Measurements from ENCODE around the gene C7.
"Not testable (repeated sequence)": the region's sequence is repeated elsewhere in the genome, so short reads cannot be mapped to it uniquely, and the experiment has no call there.

C7 gene

DNA sequence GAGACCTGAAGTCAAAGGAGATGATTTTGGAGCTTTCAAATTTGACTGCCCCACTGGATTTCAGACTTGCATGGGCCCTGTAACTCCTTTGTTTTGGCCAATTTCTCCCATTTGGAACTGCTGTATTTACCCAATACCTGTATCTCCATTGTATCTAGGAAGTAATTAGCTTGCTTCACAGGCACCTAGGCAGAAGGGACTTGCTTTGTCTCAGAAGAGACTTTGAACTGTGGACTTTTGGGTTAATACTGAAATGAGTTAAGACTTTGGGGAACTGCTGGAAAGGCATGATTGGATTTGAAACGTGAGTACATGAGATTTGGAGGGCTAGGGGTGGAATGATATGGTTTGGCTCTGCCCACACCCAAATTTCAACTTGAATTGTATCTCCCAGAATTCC lies 26.2 kb upstream of the C7 start:
- DNase-seq; H2BK15ac ChIP-seq (ENCODE audit: low read depth, poor library complexity, severe bottlenecking); H3K27me3 ChIP-seq (ENCODE audit: control insufficient read depth in 1 of 2, insufficient read depth in 1 of 2, low read length in 2 of 2); H3K14ac ChIP-seq (ENCODE audit: low read length in 2 of 2); H4K91ac ChIP-seq (ENCODE audit: low read length); H3K4me2 ChIP-seq (ENCODE audit: low read length, poor library complexity, severe bottlenecking); H3K9me3 ChIP-seq (ENCODE audit: control insufficient read depth, low read length); H2AK5ac ChIP-seq (ENCODE audit: low read length, severe bottlenecking); H3K4me1 ChIP-seq (ENCODE audit: control insufficient read depth, insufficient read depth, low read depth, low read length); H3K23ac ChIP-seq (ENCODE audit: low read length in 2 of 2); H2BK5ac ChIP-seq (ENCODE audit: low read depth, low read length, poor library complexity, severe bottlenecking); H2BK120ac ChIP-seq (ENCODE audit: low read depth, low read length); H2AFZ ChIP-seq (ENCODE audit: low read depth, low read length); H3K79me1 ChIP-seq (replicated peaks; ENCODE audit: low read length, poor library complexity, severe bottlenecking); H3K18ac ChIP-seq (ENCODE audit: low read depth in 1 of 2, low read length in 2 of 2); H3K27ac ChIP-seq (ENCODE audit: low read length, poor library complexity, severe bottlenecking); H4K8ac ChIP-seq (ENCODE audit: low read length); H3K4ac ChIP-seq (ENCODE audit: low read depth in 1 of 2, low read length in 2 of 2); H3K9ac ChIP-seq (ENCODE audit: low read length); H3K36me3 ChIP-seq (ENCODE audit: control insufficient read depth in 1 of 2, insufficient read depth in 2 of 2, low read depth in 1 of 2, low read length in 2 of 2); H2BK12ac ChIP-seq (ENCODE audit: low read length in 2 of 2); H3K4me3 ChIP-seq (ENCODE audit: insufficient read depth in 1 of 2, low read depth in 1 of 2, low read length in 2 of 2): not testable (repeated sequence)
- WGBS: 33% methylated on average over 1 of the region's 1 CpG

DNA sequence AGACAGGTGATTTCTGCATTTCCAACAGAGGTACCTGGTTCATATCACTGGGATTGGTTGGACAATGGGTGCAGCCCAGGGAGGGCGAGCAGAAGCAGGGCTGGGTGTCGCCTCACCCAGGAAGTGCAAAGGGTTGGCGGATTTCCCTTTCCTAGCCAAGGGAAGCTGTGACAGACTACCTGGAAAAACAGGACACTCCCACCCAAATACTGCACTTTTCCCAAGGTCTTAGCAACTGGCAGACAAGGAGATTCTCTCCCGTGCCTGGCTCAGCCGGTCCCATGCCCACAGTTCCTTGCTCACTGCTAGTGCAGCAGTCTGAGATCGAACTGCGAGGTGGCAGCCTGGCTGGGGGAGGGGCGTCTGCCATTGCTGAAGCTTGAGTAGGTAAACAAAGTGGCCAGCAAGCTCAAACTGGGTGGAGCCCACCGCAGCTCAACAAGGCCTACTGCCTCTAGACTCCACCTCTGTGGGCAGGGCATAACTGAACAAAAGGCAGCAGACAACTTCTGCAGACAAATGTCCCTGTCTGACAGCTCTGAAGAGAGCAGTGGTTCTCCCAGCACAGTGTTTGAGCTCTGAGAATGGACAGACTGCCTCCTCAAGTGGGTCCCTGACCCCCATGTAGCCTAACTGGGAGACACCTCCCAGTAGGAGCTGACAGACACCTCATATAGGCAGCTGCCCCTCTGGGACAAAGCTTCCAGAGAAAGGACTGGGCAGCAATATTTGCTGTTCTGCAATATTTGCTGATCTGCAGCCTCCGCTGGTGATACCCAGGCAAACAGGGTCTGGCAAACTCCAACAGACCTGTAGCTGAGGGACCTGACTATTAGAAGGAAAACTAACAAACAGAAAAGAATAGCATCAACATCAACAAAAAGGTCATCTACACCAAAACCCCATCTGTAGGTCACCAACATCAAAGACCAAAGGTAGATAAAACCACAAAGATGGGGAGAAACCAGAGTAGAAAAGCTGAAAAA lies 13.6 kb upstream of the C7 start:
- not testable (repeated sequence) for H3K27ac ChIP-seq (ENCODE audit: low read length, poor library complexity, severe bottlenecking); H3K4me1 ChIP-seq (ENCODE audit: control insufficient read depth, insufficient read depth, low read depth, low read length); H2AFZ ChIP-seq (ENCODE audit: low read depth, low read length); H3K18ac ChIP-seq (ENCODE audit: low read depth in 1 of 2, low read length in 2 of 2); H3K79me1 ChIP-seq (replicated peaks; ENCODE audit: low read length, poor library complexity, severe bottlenecking); H3K23ac ChIP-seq (ENCODE audit: low read length in 2 of 2); H2AK5ac ChIP-seq (ENCODE audit: low read length, severe bottlenecking); H3K4me2 ChIP-seq (ENCODE audit: low read length, poor library complexity, severe bottlenecking); H3K27me3 ChIP-seq (ENCODE audit: control insufficient read depth in 1 of 2, insufficient read depth in 1 of 2, low read length in 2 of 2); H3K9me3 ChIP-seq (ENCODE audit: control insufficient read depth, low read length); DNase-seq; H3K4me3 ChIP-seq (ENCODE audit: insufficient read depth in 1 of 2, low read depth in 1 of 2, low read length in 2 of 2); H3K9ac ChIP-seq (ENCODE audit: low read length); H2BK5ac ChIP-seq (ENCODE audit: low read depth, low read length, poor library complexity, severe bottlenecking); H4K91ac ChIP-seq (ENCODE audit: low read length); H3K36me3 ChIP-seq (ENCODE audit: control insufficient read depth in 1 of 2, insufficient read depth in 2 of 2, low read depth in 1 of 2, low read length in 2 of 2); H3K14ac ChIP-seq (ENCODE audit: low read length in 2 of 2); H2BK12ac ChIP-seq (ENCODE audit: low read length in 2 of 2); H3K4ac ChIP-seq (ENCODE audit: low read depth in 1 of 2, low read length in 2 of 2); H4K8ac ChIP-seq (ENCODE audit: low read length); H2BK120ac ChIP-seq (ENCODE audit: low read depth, low read length); H2BK15ac ChIP-seq (ENCODE audit: low read depth, poor library complexity, severe bottlenecking)
- 68% methylated on average over 10 of the region's 10 CpGs for WGBS

DNA sequence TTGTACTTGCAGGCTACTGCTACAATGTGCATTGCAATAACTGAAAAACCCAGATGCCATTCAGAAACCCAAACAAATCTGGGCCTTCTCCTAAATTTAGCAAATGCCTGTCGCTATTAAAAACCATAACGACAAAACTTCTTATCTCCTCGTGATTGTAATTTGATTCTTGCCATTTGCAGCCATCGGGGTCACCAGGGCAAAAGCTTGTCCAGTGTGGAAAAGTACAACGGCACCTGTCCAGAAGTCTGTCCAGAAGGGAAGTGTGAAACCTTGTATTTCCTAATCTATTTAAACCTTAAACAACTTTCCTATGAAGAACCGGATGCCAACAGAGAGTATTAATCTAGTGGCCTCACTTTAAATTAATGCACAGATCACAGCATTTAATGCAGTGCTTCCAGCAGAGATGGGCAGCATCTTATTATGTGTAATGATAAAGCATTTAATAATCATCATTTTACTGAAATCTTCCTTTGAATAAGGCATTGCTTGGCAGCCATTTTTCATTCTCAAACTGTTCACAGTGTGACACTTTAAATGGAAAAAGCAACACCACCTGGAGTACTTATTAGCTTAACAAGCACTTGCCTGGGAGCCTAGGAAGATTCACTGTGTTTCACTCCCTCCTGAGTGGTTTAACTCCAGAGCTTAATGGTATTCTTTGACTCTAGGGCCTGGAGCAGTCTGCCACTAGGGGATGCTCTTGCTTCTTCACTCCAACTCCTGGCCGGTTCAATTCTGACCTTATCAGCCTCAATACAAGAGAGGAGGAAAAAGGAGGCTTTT lies 4.9 kb upstream of the C7 start:
- no peak overlapping the region for H3K4me3 ChIP-seq (ENCODE audit: insufficient read depth in 1 of 2, low read depth in 1 of 2, low read length in 2 of 2)
- no peak overlapping the region for H3K23ac ChIP-seq (ENCODE audit: low read length in 2 of 2)
- H4K8ac ChIP-seq (ENCODE audit: low read length): no peak overlapping the region
- no peak overlapping the region for H4K91ac ChIP-seq (ENCODE audit: low read length)
- DNase-seq: peak; percentile 61
- H3K4me2 ChIP-seq (ENCODE audit: low read length, poor library complexity, severe bottlenecking): no peak overlapping the region
- H3K9me3 ChIP-seq (ENCODE audit: control insufficient read depth, low read length): no peaks in the 10 kb centered on the region
- no peaks in the 10 kb centered on the region for H3K36me3 ChIP-seq (ENCODE audit: control insufficient read depth in 1 of 2, insufficient read depth in 2 of 2, low read depth in 1 of 2, low read length in 2 of 2)
- peaks cover 2% of the 10 kb centered on the region for H3K4me1 ChIP-seq (ENCODE audit: control insufficient read depth, insufficient read depth, low read depth, low read length)
- no peaks in the 10 kb centered on the region for H3K79me1 ChIP-seq (replicated peaks; ENCODE audit: low read length, poor library complexity, severe bottlenecking)
- H2BK12ac ChIP-seq (ENCODE audit: low read length in 2 of 2): no peak overlapping the region
- no peak overlapping the region for H3K14ac ChIP-seq (ENCODE audit: low read length in 2 of 2)
- H3K27ac ChIP-seq (ENCODE audit: low read length, poor library complexity, severe bottlenecking): no peak overlapping the region
- peak overlapping the region; percentile 38 for H3K9ac ChIP-seq (ENCODE audit: low read length)
- no peak overlapping the region for H3K4ac ChIP-seq (ENCODE audit: low read depth in 1 of 2, low read length in 2 of 2)
- H2BK5ac ChIP-seq (ENCODE audit: low read depth, low read length, poor library complexity, severe bottlenecking): no peak overlapping the region
- 83% methylated on average over 5 of the region's 7 CpGs for WGBS
- no peak overlapping the region for H2BK120ac ChIP-seq (ENCODE audit: low read depth, low read length)
- no peaks in the 10 kb centered on the region for H3K27me3 ChIP-seq (ENCODE audit: control insufficient read depth in 1 of 2, insufficient read depth in 1 of 2, low read length in 2 of 2)
- no peak overlapping the region for H2AK5ac ChIP-seq (ENCODE audit: low read length, severe bottlenecking)
- no peak overlapping the region for H3K18ac ChIP-seq (ENCODE audit: low read depth in 1 of 2, low read length in 2 of 2)
- H2AFZ ChIP-seq (ENCODE audit: low read depth, low read length): no peak overlapping the region
- no peak overlapping the region for H2BK15ac ChIP-seq (ENCODE audit: low read depth, poor library complexity, severe bottlenecking)

DNA sequence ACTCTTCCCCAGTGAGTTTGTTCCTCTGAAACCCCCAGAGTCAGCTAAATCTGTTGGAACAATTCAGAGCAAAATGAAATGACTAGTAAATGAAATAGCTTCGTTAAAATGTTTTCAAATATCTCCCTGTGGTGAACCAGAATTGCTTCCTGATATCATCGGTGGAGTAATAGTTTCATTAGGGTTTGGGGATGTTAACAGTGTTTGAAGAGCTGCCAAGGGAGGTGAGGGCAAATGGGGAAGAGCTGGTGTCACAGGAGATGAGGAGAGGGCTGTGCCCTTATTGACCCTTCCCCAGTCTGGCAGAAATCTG lies 4.3 kb upstream of the C7 start:
- no peaks in the 10 kb centered on the region for H3K36me3 ChIP-seq (ENCODE audit: control insufficient read depth in 1 of 2, insufficient read depth in 2 of 2, low read depth in 1 of 2, low read length in 2 of 2)
- peak overlapping the region; percentile 38 for H3K9ac ChIP-seq (ENCODE audit: low read length)
- no peak overlapping the region for H2BK12ac ChIP-seq (ENCODE audit: low read length in 2 of 2)
- H2BK120ac ChIP-seq (ENCODE audit: low read depth, low read length): no peak overlapping the region
- no peaks in the 10 kb centered on the region for H3K79me1 ChIP-seq (replicated peaks; ENCODE audit: low read length, poor library complexity, severe bottlenecking)
- DNase-seq: no peak
- H2BK15ac ChIP-seq (ENCODE audit: low read depth, poor library complexity, severe bottlenecking): no peak overlapping the region
- H2AK5ac ChIP-seq (ENCODE audit: low read length, severe bottlenecking): no peak overlapping the region
- 72% methylated on average over 2 of the region's 2 CpGs for WGBS
- no peak overlapping the region for H3K27ac ChIP-seq (ENCODE audit: low read length, poor library complexity, severe bottlenecking)
- H2BK5ac ChIP-seq (ENCODE audit: low read depth, low read length, poor library complexity, severe bottlenecking): no peak overlapping the region
- H3K4me1 ChIP-seq (ENCODE audit: control insufficient read depth, insufficient read depth, low read depth, low read length): peaks cover 2% of the 10 kb centered on the region
- no peak overlapping the region for H3K4me2 ChIP-seq (ENCODE audit: low read length, poor library complexity, severe bottlenecking)
- no peak overlapping the region for H3K4ac ChIP-seq (ENCODE audit: low read depth in 1 of 2, low read length in 2 of 2)
- H3K27me3 ChIP-seq (ENCODE audit: control insufficient read depth in 1 of 2, insufficient read depth in 1 of 2, low read length in 2 of 2): no peaks in the 10 kb centered on the region
- H3K14ac ChIP-seq (ENCODE audit: low read length in 2 of 2): no peak overlapping the region
- no peak overlapping the region for H2AFZ ChIP-seq (ENCODE audit: low read depth, low read length)
- no peak overlapping the region for H3K23ac ChIP-seq (ENCODE audit: low read length in 2 of 2)
- H4K91ac ChIP-seq (ENCODE audit: low read length): no peak overlapping the region
- H3K18ac ChIP-seq (ENCODE audit: low read depth in 1 of 2, low read length in 2 of 2): no peak overlapping the region
- no peak overlapping the region for H3K4me3 ChIP-seq (ENCODE audit: insufficient read depth in 1 of 2, low read depth in 1 of 2, low read length in 2 of 2)
- H3K9me3 ChIP-seq (ENCODE audit: control insufficient read depth, low read length): no peaks in the 10 kb centered on the region
- H4K8ac ChIP-seq (ENCODE audit: low read length): no peak overlapping the region
